HG02571 (cell line): ENCODE measurements around the gene SLF2.
A peak's percentile ranks its signal among the peaks of the same experiment; 100 is the strongest.

ENCODE experiments used
- ATAC-seq: cut with Tn5 transposase; IDR thresholded peaks from one replicate; pipeline ENCODE4 v1.9.1; 2021; ENCODE audit warnings: mild to moderate bottlenecking, moderate library complexity; ENCODE audit not compliant: unreplicated experiment

Gene SLF2

GRCh38 chr10:100998991-100999741, 86.4 kb downstream of the SLF2 start:
- peak; percentile 43 for ATAC-seq

- ATAC-seq, result no peak
Measured at GRCh38 chr10:100999742-101000126, 87.0 kb downstream of the SLF2 start, which contains the start of gene LZTS2. Gene LZTS2 (plus strand): TSS chr10:100999808. CDS start chr10:101002539, 2,731 bp downstream.

GRCh38 chr10:101000127-101000914, 87.6 kb downstream of the SLF2 start:
- ATAC-seq, result no peak

GRCh38 chr10:101000915-101001658, 88.3 kb downstream of the SLF2 start:
- no peak for ATAC-seq

GRCh38 chr10:101001659-101002035, 88.9 kb downstream of the SLF2 start:
- ATAC-seq, result no peak

- ATAC-seq, result no peak
Measured at GRCh38 chr10:101002456-101002855, 89.7 kb downstream of the SLF2 start.

- no peak for ATAC-seq
Measured at GRCh38 chr10:101003639-101004206, 91.0 kb downstream of the SLF2 start.

GRCh38 chr10:101005361-101005760, 92.6 kb downstream of the SLF2 start:
- no peak for ATAC-seq

- ATAC-seq, result no peak
Measured at GRCh38 chr10:101005869-101006567, 93.3 kb downstream of the SLF2 start.

GRCh38 chr10:101006593-101007098, 93.9 kb downstream of the SLF2 start:
- no peak for ATAC-seq

GRCh38 chr10:101007099-101007711, 94.4 kb downstream of the SLF2 start:
- no peak for ATAC-seq

GRCh38 chr10:101007915-101008822, 95.4 kb downstream of the SLF2 start:
- no peak for ATAC-seq

GRCh38 chr10:101008823-101009423, 96.2 kb downstream of the SLF2 start:
- ATAC-seq, result no peak

- ATAC-seq, result no peak
Measured at GRCh38 chr10:101010329-101010728, 97.6 kb downstream of the SLF2 start.

- no peak for ATAC-seq
Measured at GRCh38 chr10:101011517-101012423, 99.0 kb downstream of the SLF2 start.

GRCh38 chr10:101012525-101013364, 100.0 kb downstream of the SLF2 start:
- peak; percentile 72 for ATAC-seq
